Measurements from ENCODE around the gene EEF1A2.

The EEF1A2 gene

DNA sequence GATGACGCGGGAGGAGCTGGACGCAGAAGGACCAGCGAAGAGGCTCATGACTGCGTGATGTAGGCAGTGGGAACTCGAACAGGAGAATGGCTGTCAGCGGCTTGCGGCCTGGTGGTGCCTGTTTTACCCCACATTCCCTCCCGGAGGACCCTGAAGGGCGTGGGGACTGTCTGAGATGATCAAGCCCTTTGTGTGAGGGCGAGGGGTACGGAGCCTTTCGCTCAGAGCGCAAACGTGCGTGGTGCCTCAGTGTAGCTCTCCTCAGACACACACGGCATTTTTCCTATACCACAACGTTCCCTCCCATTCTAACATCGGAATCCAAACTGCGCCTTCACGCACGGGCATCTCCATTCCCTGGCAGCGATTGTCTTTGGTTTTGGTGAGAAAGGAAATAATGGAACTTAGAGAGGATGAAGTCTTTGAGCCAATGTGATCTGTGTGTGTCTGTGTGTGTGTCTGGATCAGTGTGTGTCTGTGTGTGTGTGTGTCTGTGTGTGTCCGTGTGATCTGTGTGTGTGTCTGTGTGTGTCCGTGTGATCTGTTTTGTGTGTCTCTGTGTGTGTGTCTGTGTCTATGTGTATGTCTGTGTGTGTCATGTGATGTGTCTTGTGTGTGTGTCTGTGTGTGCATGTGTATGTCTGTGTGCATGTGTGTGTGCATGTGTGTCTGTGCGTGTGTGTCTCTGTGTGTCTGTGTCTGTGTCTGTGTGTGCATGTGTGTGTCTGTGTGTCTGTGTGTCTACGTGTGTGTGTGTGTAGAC lies 33.0 kb upstream of the EEF1A2 start:
- peaks cover 1 to 6% of the 10 kb centered on the region in 2 experiments for H3K4me1 ChIP-seq (ENCODE audit: control insufficient read depth in 1 of 2, insufficient read depth in 1 of 2, low read depth in 1 of 2, low read length in 1 of 2)
- no peaks in the 10 kb centered on the region for H3K36me3 ChIP-seq
- H3K4me3 ChIP-seq (ENCODE audit: low read depth in 1 of 2, low read length in 1 of 2): no peak overlapping the region
- H3K9me3 ChIP-seq: no peaks in the 10 kb centered on the region
- TF ChIP-seq, protein P1, sequence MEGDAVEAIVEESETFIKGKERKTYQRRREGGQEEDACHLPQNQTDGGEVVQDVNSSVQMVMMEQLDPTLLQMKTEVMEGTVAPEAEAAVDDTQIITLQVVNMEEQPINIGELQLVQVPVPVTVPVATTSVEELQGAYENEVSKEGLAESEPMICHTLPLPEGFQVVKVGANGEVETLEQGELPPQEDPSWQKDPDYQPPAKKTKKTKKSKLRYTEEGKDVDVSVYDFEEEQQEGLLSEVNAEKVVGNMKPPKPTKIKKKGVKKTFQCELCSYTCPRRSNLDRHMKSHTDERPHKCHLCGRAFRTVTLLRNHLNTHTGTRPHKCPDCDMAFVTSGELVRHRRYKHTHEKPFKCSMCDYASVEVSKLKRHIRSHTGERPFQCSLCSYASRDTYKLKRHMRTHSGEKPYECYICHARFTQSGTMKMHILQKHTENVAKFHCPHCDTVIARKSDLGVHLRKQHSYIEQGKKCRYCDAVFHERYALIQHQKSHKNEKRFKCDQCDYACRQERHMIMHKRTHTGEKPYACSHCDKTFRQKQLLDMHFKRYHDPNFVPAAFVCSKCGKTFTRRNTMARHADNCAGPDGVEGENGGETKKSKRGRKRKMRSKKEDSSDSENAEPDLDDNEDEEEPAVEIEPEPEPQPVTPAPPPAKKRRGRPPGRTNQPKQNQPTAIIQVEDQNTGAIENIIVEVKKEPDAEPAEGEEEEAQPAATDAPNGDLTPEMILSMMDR (IDR thresholded peaks at IDR 0.05): no peak
- H3K27ac ChIP-seq: no peak overlapping the region
- H3K27me3 ChIP-seq: peaks cover 51% of the 10 kb centered on the region

DNA sequence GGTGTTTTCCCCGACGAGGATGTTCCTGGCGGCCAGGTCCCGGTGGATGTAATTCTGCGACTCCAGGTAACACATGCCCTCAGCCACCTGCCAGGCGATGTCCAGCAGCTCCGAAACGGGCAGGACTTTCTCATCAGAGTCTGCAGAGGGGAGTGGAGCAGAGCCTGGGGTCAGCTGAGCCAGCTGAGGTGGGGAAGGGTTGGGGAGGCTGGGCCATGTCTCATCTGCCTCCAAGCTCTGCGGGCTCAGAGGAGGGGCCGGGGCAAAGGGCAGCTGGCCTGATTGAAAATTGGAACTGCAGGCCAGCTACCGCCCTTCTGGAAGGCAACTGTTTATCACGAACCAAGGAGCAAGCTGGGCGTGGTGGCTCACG lies 31.9 kb upstream of the EEF1A2 start:
- Histone ChIP-seq H3K4me3 (ENCODE audit: low read depth in 1 of 2, low read length in 1 of 2) (no peak overlapping the region), H3K4me1 (ENCODE audit: control insufficient read depth in 1 of 2, insufficient read depth in 1 of 2, low read depth in 1 of 2, low read length in 1 of 2) (no peaks in the 10 kb centered on the region), H3K27ac (no peak overlapping the region), H3K9me3 (no peaks in the 10 kb centered on the region), H3K36me3 (no peaks in the 10 kb centered on the region), H3K27me3 (peaks cover 56% of the 10 kb centered on the region)
- TF ChIP-seq, protein P1 (IDR thresholded peaks at IDR 0.05): no peak

DNA sequence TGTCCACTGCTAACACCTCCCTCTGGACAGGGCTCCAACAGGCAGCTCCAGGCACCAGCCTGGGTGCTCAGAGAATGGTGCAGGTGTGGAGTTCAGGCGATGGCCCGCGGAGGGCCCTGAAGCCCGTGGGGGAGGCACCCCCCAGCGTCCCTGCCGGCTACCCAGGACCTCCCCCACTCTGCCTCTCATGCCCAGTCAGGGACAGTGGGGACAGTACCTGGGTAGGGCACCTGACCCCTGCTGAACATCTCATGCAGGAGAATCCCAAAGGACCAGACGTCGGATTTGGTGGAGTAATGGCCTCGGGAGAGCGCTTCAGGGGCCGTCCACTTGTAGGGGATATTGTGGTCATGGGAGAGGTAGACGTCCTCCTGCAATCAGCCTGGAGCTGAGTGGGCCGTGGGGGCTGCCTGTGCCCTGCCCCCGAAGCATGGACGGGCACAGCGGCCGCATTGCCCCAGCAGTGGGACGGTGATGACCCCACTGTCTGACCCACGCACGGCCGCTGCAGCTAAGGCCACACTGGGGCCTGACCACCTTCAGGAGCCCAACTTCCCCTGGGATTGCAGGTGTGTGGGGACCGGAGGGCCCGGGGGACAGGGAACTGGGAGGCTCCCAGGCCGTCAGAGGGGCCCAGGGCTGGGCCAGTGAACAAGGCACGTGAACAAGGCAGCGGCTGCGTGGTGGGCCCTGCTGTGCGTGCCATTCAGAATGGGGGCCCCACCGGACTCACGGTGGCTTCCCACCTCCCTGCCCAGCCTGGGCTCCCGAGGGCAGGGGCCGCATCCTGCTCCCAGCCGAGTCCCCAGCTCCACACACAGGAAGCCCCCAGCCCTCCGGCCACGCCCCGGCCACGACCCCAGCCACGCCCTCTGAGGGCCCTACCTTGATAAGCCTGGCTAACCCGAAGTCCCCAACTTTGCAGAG lies 31.2 kb upstream of the EEF1A2 start:
- no peak overlapping the region for H3K4me3 ChIP-seq (ENCODE audit: low read depth in 1 of 2, low read length in 1 of 2)

DNA sequence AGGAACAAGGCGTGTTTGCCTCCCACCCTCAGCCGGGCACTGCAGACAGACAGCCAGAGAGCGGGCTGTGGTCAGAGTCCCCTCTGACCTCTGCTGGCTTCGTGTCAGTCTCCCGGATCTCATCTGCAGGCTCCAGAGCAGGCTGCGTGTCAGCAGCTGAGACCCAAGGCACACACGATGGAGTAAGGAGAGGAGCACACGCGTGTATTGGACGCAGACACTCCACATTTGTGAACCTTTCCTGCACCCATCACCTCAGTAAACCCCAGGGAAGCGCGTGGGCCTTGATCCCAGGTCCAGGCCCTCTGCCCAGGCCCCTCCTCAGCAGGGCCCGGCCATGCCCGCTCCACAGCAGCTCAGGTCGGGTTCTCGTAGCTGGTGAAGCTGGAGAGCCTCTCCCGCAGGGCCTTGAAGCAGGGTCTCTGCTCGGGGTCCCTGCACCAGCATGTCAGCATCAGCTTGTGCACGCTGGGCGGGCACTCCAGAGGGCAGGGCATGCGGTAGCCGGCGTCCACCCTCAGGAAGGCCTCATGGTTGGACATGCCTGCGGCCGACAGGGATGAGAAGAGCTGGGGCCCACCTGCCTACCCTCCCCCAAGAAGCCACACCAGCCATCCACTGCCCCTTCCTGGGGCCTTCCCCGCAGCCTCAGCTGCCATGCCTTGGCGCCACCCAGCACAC lies 30.4 kb upstream of the EEF1A2 start:
- TF ChIP-seq, protein P1 (IDR thresholded peaks at IDR 0.05): no peak

More for the DNA sequence above, 31.2 kb upstream of the EEF1A2 start:
- Histone ChIP-seq H3K36me3 (no peaks in the 10 kb centered on the region), H3K27ac (no peak overlapping the region), H3K9me3 (no peaks in the 10 kb centered on the region), H3K27me3 (peaks cover 57% of the 10 kb centered on the region), H3K4me1 (ENCODE audit: control insufficient read depth in 1 of 2, insufficient read depth in 1 of 2, low read depth in 1 of 2, low read length in 1 of 2) (no peaks in the 10 kb centered on the region)
- TF ChIP-seq, protein P1 (IDR thresholded peaks at IDR 0.05): no peak

DNA sequence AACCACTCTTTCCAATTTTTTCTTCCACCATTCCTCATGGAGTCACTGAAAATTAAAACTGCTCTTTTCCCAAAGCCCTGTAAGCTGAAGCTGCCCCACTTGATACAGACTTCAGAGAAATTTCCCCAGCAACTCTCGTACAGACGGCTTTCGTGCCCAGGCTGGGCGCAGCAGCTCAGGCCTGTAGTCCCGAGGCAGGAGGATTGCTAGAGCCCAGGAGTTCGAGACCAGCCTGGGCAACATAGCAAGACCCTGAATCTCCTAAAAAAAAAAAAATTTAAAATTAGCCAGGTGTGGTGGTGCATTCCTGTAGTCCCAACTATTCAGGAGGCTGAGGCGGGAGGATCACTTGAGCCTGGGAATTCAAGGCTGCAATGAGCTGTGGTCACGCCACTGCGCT lies 28.3 kb upstream of the EEF1A2 start:
- Histone ChIP-seq H3K27ac (no peak overlapping the region), H3K36me3 (no peaks in the 10 kb centered on the region), H3K9me3 (no peaks in the 10 kb centered on the region), H3K27me3 (peaks cover 40% of the 10 kb centered on the region), H3K4me1 (ENCODE audit: control insufficient read depth in 1 of 2, insufficient read depth in 1 of 2, low read depth in 1 of 2, low read length in 1 of 2) (no peaks in the 10 kb centered on the region), H3K4me3 (ENCODE audit: low read depth in 1 of 2, low read length in 1 of 2) (no peak overlapping the region)
- TF ChIP-seq, protein P1 (IDR thresholded peaks at IDR 0.05): no peak

More for the DNA sequence above, 30.4 kb upstream of the EEF1A2 start:
- H3K27ac ChIP-seq: no peak overlapping the region
- H3K9me3 ChIP-seq: no peaks in the 10 kb centered on the region
- H3K36me3 ChIP-seq: no peaks in the 10 kb centered on the region
- peaks cover 50% of the 10 kb centered on the region for H3K27me3 ChIP-seq
- no peaks in the 10 kb centered on the region for H3K4me1 ChIP-seq (ENCODE audit: control insufficient read depth in 1 of 2, insufficient read depth in 1 of 2, low read depth in 1 of 2, low read length in 1 of 2)
- H3K4me3 ChIP-seq (ENCODE audit: low read depth in 1 of 2, low read length in 1 of 2): no peak overlapping the region
